Activated CD4-positive, alpha-beta T cell treated with anti-CD3 and anti-CD28 coated beads for 36 hours (primary cell): ENCODE measurements around the gene MOBP. TPM values are rescaled to one million over a fixed set of nuclear protein-coding genes. Genes with fewer than 3 reads are reported as not detected.
"Not testable (repeated sequence)": the region's sequence is repeated elsewhere in the genome, so short reads cannot be mapped to it uniquely, and the experiment has no call there.

Source experiments
- ATAC-seq: fragments of 200-7000 bp; cut with Tn5 transposase; one replicate; pipeline ENCODE4 v1.10.0; 2021; ENCODE audit warnings: mild to moderate bottlenecking, moderate library complexity
- CTCF ChIA-PET: fragments of 350-600 bp; sonication (Branson Sonifier 250); formaldehyde crosslinking; loops from one replicate; lab custom pipeline; 2021; ENCODE audit warnings: antibody characterized with exemption; lab: Charles Lee
- POLR2A ChIA-PET: fragments of 350-600 bp; sonication (Branson Sonifier 250); formaldehyde crosslinking; loops from one replicate; lab custom pipeline; 2021; ENCODE audit warnings: antibody characterized with exemption, inconsistent platforms; lab: Charles Lee
- DNase-seq: peaks from one replicate; pipeline ENCODE4 v3.0.0-alpha.2; 2020
- H3K27ac Mint-ChIP-seq: one replicate; pipeline ENCODE4 v1.8.0; 2021; ENCODE audit warnings: mixed read lengths
- H3K27me3 Mint-ChIP-seq: one replicate; pipeline ENCODE4 v1.8.0; 2021; ENCODE audit warnings: mixed read lengths
- H3K36me3 Mint-ChIP-seq: one replicate; pipeline ENCODE4 v1.8.0; 2021; ENCODE audit warnings: low read depth, mixed read lengths
- H3K4me1 Mint-ChIP-seq: one replicate; pipeline ENCODE4 v1.8.0; 2021; ENCODE audit warnings: mixed read lengths
- H3K4me3 Mint-ChIP-seq: one replicate; pipeline ENCODE4 v1.8.0; 2021; ENCODE audit warnings: mild to moderate bottlenecking, moderate library complexity, mixed read lengths
- H3K9me3 Mint-ChIP-seq: one replicate; pipeline ENCODE4 v1.8.0; 2021; ENCODE audit warnings: low read depth, mixed read lengths
- intact Hi-C, 2 experiments: fragments of 100-400 bp; cut with DNase I in 1 of 2; cut with micrococcal nuclease in 1 of 2; formaldehyde crosslinking; loops; one replicate each; pipeline versions ENCODE4 v1.14.2 to v1.15.1; 2022 to 2024; cut with DNase I, micrococcal nuclease
- total RNA-seq, 2 experiments: library from RNA; stranded (reverse); gene quantifications; one replicate each; pipeline ENCODE4 v1.2.3, GENCODE V29; 2021

Gene MOBP, protein sequence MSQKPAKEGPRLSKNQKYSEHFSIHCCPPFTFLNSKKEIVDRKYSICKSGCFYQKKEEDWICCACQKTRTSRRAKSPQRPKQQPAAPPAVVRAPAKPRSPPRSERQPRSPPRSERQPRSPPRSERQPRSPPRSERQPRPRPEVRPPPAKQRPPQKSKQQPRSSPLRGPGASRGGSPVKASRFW
- not detected for total RNA-seq

GRCh38 chr3:39467394-39468107 is at the start of gene MOBP:
Gene MOBP (plus strand): TSS chr3:39467680. CDS start chr3:39502070, 34,390 bp downstream.
- no peaks in the 10 kb centered on the region for H3K9me3 Mint-ChIP-seq
- no peak within 1 kb of the TSS for H3K27ac Mint-ChIP-seq
- H3K4me3 Mint-ChIP-seq: no peak within 1 kb of the TSS
- peaks cover 22% of the 10 kb centered on the region for H3K27me3 Mint-ChIP-seq
- ATAC-seq (no peak), DNase-seq (no peak)
- POLR2A ChIA-PET: no interaction called here
- intact Hi-C loops: no loop called here
- H3K4me1 Mint-ChIP-seq: no peaks in the 10 kb centered on the region
- CTCF ChIA-PET: interaction anchor here (0.6 kb wide), 1 partner anchor 36 kb away, joined by 4 read pairs; no protein-coding TSS in a partner anchor
- no peaks in the 10 kb centered on the region for H3K36me3 Mint-ChIP-seq

GRCh38 chr3:39418556-39419225 is 48.8 kb upstream of the MOBP start:
- intact Hi-C loops: loop anchor here in 1 of 2 experiments (10.0 kb wide), 1 partner anchor 756 kb away; no protein-coding TSS in a partner anchor
- DNase-seq, H3K9me3 Mint-ChIP-seq, H3K4me3 Mint-ChIP-seq, ATAC-seq, H3K27ac Mint-ChIP-seq, H3K4me1 Mint-ChIP-seq, POLR2A ChIA-PET, H3K27me3 Mint-ChIP-seq, CTCF ChIA-PET: not testable (repeated sequence)
- peaks cover 17% of the 10 kb centered on the region for H3K36me3 Mint-ChIP-seq

- Mint-ChIP-seq H3K27me3 (peaks cover 3% of the 10 kb centered on the region), H3K4me3 (no peak overlapping the region), H3K27ac (no peak overlapping the region), H3K4me1 (no peaks in the 10 kb centered on the region), H3K9me3 (no peaks in the 10 kb centered on the region), H3K36me3 (peaks cover 16% of the 10 kb centered on the region)
- ChIA-PET POLR2A (no interaction called here), CTCF (interaction anchor here (0.7 to 2.2 kb wide), 2 partner anchors 27 to 75 kb away, joined by 3 to 9 read pairs; no protein-coding TSS in a partner anchor)
- intact Hi-C loops: loop anchor here in 1 of 2 experiments (10.0 kb wide), 1 partner anchor 755 kb away; no protein-coding TSS in a partner anchor
- ATAC-seq (no peak), DNase-seq (no peak)
These were observed 47.7 kb upstream of the MOBP start for GRCh38 chr3:39419742-39420315.

DNA sequence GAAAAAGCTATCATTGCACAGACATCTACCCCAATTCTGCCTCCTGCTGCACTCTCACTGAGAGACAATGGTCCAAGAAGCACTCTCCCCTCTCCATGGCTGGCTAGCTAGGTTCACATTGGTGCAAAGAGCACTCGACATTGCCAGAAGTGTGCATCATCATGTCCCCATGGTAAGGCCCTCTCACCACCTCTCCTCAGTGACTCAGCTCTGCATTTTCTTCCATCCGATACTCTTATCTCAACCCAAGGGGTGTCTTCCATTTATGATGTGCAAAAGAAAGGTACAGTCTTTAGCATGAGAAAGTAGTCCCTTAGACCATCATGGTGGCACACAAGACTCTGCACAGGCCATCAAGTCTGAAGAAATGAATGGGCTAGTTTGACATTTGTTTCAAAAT is 46.9 kb upstream of the MOBP start:
- Mint-ChIP-seq H3K36me3 (peaks cover 17% of the 10 kb centered on the region), H3K27ac (no peak overlapping the region), H3K9me3 (no peaks in the 10 kb centered on the region), H3K4me3 (no peak overlapping the region), H3K4me1 (no peaks in the 10 kb centered on the region), H3K27me3 (peaks cover 3% of the 10 kb centered on the region)
- DNase-seq (no peak), ATAC-seq (no peak)
- CTCF ChIA-PET: interaction anchor here (2.2 kb wide), 1 partner anchor 26 kb away, joined by 9 read pairs; no protein-coding TSS in a partner anchor
- intact Hi-C loops: no loop called here
- POLR2A ChIA-PET: no interaction called here

DNA sequence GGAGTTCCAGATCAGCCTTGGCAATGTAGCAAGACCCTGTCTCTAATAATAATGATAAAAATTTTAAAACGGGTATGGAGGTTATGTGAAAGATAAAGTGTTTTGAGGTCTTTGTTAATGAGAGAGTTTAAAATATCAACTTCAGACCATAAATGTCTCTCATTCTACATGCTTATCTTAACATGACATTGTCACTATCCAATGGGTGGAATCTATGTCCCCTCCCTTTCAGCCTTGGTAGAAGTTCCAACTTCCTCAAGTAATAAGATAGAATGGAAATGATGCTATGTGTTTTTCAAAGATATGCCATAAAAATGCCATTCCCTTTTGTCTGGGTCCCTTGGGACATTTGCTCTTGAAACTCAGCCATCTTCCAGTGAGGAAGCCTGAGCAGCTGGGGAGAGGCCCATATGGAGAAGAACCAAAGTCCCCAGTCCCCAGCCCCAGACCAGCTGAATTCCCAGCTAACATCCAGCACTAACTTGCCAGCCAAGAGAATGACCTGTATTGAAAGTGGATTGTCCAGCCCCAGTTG is 44.0 kb upstream of the MOBP start:
- ChIA-PET POLR2A (no interaction called here), CTCF (interaction anchor here (0.7 to 2.6 kb wide), 5 partner anchors 8 to 339 kb away, joined by 3 to 6 read pairs (median 4); no protein-coding TSS in a partner anchor)
- ATAC-seq (no peak), DNase-seq (no peak)
- intact Hi-C loops: no loop called here
- Mint-ChIP-seq H3K4me3 (no peak overlapping the region), H3K27ac (no peak overlapping the region), H3K27me3 (peaks cover 3% of the 10 kb centered on the region), H3K36me3 (peaks cover 17% of the 10 kb centered on the region), H3K4me1 (no peaks in the 10 kb centered on the region), H3K9me3 (no peaks in the 10 kb centered on the region)

- CTCF ChIA-PET: no interaction called here
- POLR2A ChIA-PET: no interaction called here
- H3K27ac Mint-ChIP-seq: no peak overlapping the region
- DNase-seq (no peak), ATAC-seq (no peak)
- no peak overlapping the region for H3K4me3 Mint-ChIP-seq
- peaks cover 10% of the 10 kb centered on the region for H3K36me3 Mint-ChIP-seq
- peaks cover 4% of the 10 kb centered on the region for H3K27me3 Mint-ChIP-seq
- no peaks in the 10 kb centered on the region for H3K4me1 Mint-ChIP-seq
- intact Hi-C loops: no loop called here
- no peaks in the 10 kb centered on the region for H3K9me3 Mint-ChIP-seq
These were observed 41.2 kb upstream of the MOBP start for GRCh38 chr3:39426312-39426711.

GRCh38 chr3:39427506-39427905 is 40.0 kb upstream of the MOBP start:
- ATAC-seq (no peak), DNase-seq (no peak)
- Mint-ChIP-seq H3K4me1 (no peaks in the 10 kb centered on the region), H3K27ac (no peak overlapping the region), H3K4me3 (no peak overlapping the region), H3K27me3 (peaks cover 4% of the 10 kb centered on the region), H3K9me3 (no peaks in the 10 kb centered on the region), H3K36me3 (peaks cover 2% of the 10 kb centered on the region)
- intact Hi-C loops: no loop called here
- ChIA-PET CTCF (no interaction called here), POLR2A (interaction anchor here (0.6 kb wide), 1 partner anchor 111 kb away, joined by 3 read pairs; no protein-coding TSS in a partner anchor)

DNA sequence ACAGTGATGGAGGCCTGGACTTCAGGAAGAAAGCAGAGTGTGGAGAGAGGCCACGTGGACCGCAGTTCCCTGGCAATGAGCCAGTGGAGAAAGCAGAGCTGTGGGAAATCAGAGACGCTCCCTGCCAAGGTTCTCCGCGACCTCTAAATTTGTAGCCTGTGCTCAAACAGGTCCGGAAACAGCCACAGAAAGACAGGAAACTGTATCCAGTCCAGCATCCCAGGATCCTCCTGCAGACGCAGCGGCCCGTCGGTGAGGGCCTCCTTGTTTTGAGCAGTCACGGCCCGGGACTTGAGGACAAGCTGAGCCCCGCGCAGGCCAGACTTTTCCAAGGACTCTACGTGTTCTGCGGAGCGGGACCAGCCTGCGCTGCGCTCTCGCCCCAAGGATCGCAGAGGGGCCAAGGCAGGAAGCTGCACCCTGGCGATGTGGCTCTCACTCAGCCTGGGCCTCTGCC is 38.7 kb upstream of the MOBP start:
- intact Hi-C loops: no loop called here
- Mint-ChIP-seq H3K4me1 (no peaks in the 10 kb centered on the region), H3K27me3 (peaks cover 4% of the 10 kb centered on the region), H3K36me3 (peaks cover 1% of the 10 kb centered on the region), H3K9me3 (no peaks in the 10 kb centered on the region), H3K4me3 (no peak overlapping the region), H3K27ac (no peak overlapping the region)
- ChIA-PET POLR2A (no interaction called here), CTCF (no interaction called here)
- DNase-seq (no peak), ATAC-seq (no peak)

DNA sequence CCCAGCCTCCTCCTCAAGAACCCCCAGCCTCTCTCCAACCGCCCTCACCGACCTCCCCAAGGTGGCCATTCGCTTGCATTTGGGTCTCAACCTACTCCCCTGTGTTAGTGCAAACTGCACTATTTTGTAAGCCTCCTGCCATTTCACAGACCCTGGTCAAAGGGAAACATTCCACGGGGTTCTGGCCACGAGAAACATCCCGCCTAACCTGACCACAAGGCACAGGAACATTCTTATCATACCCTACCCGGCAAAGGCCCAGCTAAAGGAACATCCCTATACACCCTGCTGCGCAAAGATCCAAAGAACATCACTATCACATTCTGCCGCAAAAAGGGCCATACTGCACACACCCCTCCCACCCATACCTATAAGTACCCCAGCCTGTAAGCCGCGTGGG is 38.0 kb upstream of the MOBP start:
- ChIA-PET POLR2A (no interaction called here), CTCF (no interaction called here)
- H3K36me3 Mint-ChIP-seq: peaks cover 1% of the 10 kb centered on the region
- H3K4me3 Mint-ChIP-seq: no peak overlapping the region
- DNase-seq: no peak
- intact Hi-C loops: no loop called here
- H3K9me3 Mint-ChIP-seq: no peaks in the 10 kb centered on the region
- H3K4me1 Mint-ChIP-seq: no peaks in the 10 kb centered on the region
- no peak overlapping the region for H3K27ac Mint-ChIP-seq
- peaks cover 4% of the 10 kb centered on the region for H3K27me3 Mint-ChIP-seq
- ATAC-seq: no peak

DNA sequence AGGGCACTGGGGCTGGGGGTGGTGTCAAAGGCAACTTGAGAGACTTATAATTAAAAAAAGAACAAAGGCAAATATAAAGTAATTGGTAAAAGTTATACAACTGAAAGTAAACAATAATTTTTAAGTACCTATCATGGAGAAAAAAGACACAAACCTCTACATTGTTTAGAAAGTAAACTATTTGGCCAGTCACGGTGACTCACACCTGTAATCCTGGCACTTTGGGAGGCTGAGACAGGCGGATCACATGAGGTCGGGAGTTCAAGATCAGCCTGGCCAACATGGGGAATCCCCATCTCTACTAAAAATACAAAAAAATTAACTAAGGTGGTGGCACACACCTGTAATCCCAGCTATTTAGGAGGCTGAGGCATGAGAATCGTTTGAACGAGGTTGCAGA is 35.1 kb upstream of the MOBP start:
- intact Hi-C loops: no loop called here
- peaks cover 4% of the 10 kb centered on the region for H3K27me3 Mint-ChIP-seq
- ChIA-PET CTCF (interaction anchor here (0.7 to 1.8 kb wide), 4 partner anchors 8 to 265 kb away, joined by 3 to 10 read pairs (median 4); no protein-coding TSS in a partner anchor), POLR2A (no interaction called here)
- no peaks in the 10 kb centered on the region for H3K36me3 Mint-ChIP-seq
- no peak overlapping the region for H3K4me3 Mint-ChIP-seq
- H3K27ac Mint-ChIP-seq: no peak overlapping the region
- no peaks in the 10 kb centered on the region for H3K4me1 Mint-ChIP-seq
- H3K9me3 Mint-ChIP-seq: no peaks in the 10 kb centered on the region
- no peak for DNase-seq
- ATAC-seq: no peak

- Mint-ChIP-seq H3K4me3 (no peak overlapping the region), H3K27me3 (peaks cover 4% of the 10 kb centered on the region), H3K9me3 (no peaks in the 10 kb centered on the region), H3K4me1 (no peaks in the 10 kb centered on the region), H3K27ac (no peak overlapping the region), H3K36me3 (no peaks in the 10 kb centered on the region)
- intact Hi-C loops: no loop called here
- ATAC-seq: no peak
- ChIA-PET CTCF (interaction anchor here (1.1 kb wide), 1 partner anchor 9 kb away, joined by 3 read pairs; no protein-coding TSS in a partner anchor), POLR2A (no interaction called here)
- no peak for DNase-seq
These were observed 33.8 kb upstream of the MOBP start for GRCh38 chr3:39433642-39434041.
